Subcutaneous abdominal adipose tissue (tissue), 5 donors: ENCODE data around the gene PPP1R13L.
A peak's percentile ranks its signal among the peaks of the same experiment; 100 is the strongest.

Experiments used
- H3K27ac ChIP-seq: one replicate; pipeline ENCODE4 v1.7.0; 2013; ENCODE audit warnings: low read depth, mild to moderate bottlenecking, inconsistent platforms, low read length, moderate library complexity
- H3K27me3 ChIP-seq, 5 donors: one replicate each; pipeline ENCODE4 v1.7.0; 2013; ENCODE audit warnings: low read length in 5 of 5, inconsistent platforms in 1 of 5; ENCODE audit not compliant: control insufficient read depth in 5 of 5, insufficient read depth in 4 of 5
- H3K36me3 ChIP-seq, 5 donors: one replicate each; pipeline ENCODE4 v1.7.0; 2013; ENCODE audit warnings: low read length in 5 of 5; ENCODE audit not compliant: control insufficient read depth in 5 of 5, insufficient read depth in 5 of 5
- H3K4me1 ChIP-seq, 5 donors: one replicate each; pipeline ENCODE4 v1.7.0; 2013; ENCODE audit warnings: low read length in 5 of 5, mild to moderate bottlenecking in 3 of 5, moderate library complexity in 1 of 5; ENCODE audit not compliant: control insufficient read depth in 5 of 5, insufficient read depth in 5 of 5
- H3K4me3 ChIP-seq, 5 donors: one replicate each; pipeline ENCODE4 v1.7.0; 2013; ENCODE audit warnings: low read length in 5 of 5, low read depth in 1 of 5
- H3K9ac ChIP-seq, 5 donors: one replicate each; pipeline ENCODE4 v1.7.0; 2013; ENCODE audit warnings: low read length in 5 of 5, mild to moderate bottlenecking in 4 of 5, moderate library complexity in 3 of 5
- H3K9me3 ChIP-seq, 5 donors: one replicate each; pipeline ENCODE4 v1.7.0; 2013; ENCODE audit warnings: low read length in 5 of 5; ENCODE audit not compliant: control insufficient read depth in 5 of 5
- donor health status: healthy.
- donor health status: healthy.
- donor health status: healthy.
- donor health status: healthy.
- donor health status: healthy.

The PPP1R13L gene

DNA sequence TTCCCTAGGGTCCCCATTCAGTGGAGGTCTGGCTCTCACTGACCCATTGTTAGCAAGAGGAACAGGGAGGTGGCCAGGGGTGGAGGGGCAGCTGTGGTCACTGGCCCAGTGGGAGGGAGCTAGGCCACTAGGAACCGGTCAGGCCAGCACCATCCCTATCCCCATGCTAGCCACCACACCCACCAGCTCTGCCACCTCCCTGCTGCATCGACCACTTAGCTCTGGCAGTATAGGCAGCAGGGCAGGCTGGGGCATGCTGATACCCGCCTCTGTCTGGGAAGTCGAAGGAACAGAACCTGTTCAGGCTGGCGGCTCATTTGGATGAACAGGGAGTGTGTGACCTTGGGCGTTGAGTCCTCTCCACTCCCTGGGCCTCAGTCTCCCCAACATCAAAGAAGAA, 4.7 kb downstream of the PPP1R13L start:
- Histone ChIP-seq H3K27me3 (peaks cover 0 to 15% (median 14%) of the 10 kb centered on the region in 5 donors), H3K4me1 (peaks cover 4 to 48% (median 31%) of the 10 kb centered on the region in 5 donors), H3K9me3 (no peaks in the 10 kb centered on the region), H3K9ac (no peak overlapping the region), H3K36me3 (peaks cover 0 to 2% (median 0%) of the 10 kb centered on the region in 5 donors), H3K27ac (no peak overlapping the region), H3K4me3 (no peak overlapping the region)

DNA sequence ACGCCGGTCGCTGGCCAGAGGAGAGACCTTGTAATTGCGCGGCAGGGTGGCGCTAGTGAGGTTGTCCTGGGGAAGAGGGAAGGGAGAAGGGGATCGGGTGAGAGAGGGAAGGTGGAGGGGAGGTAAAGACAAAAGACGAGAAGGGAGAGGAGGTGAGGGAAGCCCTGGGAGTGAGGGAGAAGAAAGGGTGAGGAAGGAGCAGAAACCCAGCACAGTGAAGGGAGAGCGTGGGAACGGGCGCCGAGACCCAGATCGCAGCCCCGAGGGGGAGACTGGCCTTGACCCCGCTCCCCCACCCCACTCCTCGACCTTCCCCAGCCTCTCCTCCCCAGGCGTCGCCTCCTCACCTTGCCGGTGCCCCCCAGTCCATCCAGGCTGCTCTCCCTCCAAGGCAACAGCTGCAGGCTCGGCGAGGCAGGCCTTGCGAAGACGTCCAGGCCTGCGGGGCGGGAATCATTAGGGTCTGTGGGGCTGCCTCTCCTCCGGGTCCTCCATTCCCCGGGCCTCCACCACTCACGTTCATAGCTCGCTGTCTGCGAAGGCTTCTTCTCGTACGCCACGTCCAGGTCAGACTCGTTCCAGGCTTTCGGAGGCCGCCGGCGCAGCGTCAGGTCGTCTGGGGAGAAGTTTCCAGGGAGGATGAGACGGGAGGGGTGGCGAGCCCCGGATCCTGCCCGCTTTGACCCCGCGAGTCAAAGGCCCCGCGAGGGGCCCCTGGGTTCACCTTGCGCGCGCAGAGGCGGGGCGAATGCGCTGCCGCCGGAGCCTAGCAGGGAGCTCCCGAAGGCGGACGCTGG, 8.8 kb downstream of the PPP1R13L start:
- Histone ChIP-seq H3K4me3 (no peak overlapping the region), H3K27me3 (peaks cover 0 to 7% (median 0%) of the 10 kb centered on the region in 5 donors), H3K27ac (no peak overlapping the region), H3K4me1 (peaks cover 0 to 20% (median 10%) of the 10 kb centered on the region in 5 donors), H3K9ac (no peak overlapping the region), H3K9me3 (no peaks in the 10 kb centered on the region), H3K36me3 (peaks cover 0 to 5% (median 2%) of the 10 kb centered on the region in 5 donors)

DNA sequence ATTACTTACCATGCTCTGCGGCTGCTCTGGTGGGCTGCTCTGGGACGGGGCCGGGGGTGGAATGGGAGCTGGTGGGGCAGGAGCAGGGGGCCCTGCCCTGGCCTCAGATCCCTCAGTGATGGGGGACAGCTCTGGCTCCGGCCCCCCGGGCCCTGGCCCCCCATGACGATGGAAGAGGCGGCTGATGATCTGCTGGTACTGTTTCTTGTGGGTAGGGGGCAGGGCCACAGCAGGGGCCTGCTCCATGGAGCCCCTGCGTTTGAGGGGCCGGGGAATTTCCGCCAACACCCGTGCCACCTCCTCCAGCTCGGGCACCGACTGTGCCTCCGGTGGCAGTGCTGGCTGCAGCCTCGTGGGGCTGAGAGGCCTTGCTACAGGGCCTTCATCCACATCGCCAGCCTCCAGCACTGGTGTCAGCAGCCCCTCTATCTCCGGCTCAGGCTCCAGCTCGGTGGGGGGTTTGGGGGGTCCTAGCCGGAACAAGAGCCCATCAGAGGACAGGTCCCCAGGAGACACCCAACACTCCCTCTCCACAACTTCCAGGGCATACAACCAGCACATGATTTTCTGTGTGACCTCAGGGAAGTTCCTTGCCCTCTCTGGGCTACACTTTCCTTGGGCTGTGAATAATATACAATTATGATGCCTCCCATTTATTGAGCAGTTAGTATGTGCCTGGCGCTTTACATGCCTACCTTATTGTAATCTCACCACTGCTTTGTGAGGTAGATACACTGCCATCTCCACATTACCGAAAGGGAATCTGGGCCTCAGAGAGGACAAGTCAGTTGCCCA, 12.8 kb downstream of the PPP1R13L start:
- H3K4me1 ChIP-seq = no peaks in the 10 kb centered on the region
- H3K27me3 ChIP-seq = peaks cover 0 to 7% (median 0%) of the 10 kb centered on the region in 5 donors
- no peak overlapping the region for H3K4me3 ChIP-seq
- H3K9ac ChIP-seq = no peak overlapping the region
- no peaks in the 10 kb centered on the region for H3K9me3 ChIP-seq
- H3K27ac ChIP-seq = no peak overlapping the region
- peaks cover 0 to 5% (median 2%) of the 10 kb centered on the region in 5 donors for H3K36me3 ChIP-seq

DNA sequence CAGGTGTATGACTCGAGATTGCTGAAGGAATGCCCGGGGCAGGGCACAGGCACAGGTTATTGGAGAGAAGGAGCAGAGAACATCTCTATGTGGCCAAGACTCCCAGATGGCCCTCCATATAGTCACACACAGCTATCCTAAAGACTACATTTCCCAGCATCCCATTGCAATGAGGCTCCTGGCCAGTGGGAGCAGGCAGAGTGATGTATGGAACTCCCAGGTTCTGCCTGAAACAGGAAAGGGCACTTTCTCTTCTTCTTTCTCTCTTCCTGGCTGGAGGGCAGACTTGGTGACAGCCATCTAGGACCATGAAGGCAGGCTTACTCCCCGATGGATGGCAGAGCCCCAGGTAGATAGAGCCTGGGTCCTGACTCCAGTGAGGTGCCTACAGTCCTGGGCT, 13.5 kb downstream of the PPP1R13L start:
- Histone ChIP-seq H3K4me1 (no peaks in the 10 kb centered on the region), H3K4me3 (no peak overlapping the region), H3K27ac (no peak overlapping the region), H3K27me3 (peaks cover 0 to 7% (median 1%) of the 10 kb centered on the region in 5 donors), H3K36me3 (peaks cover 0 to 5% (median 2%) of the 10 kb centered on the region in 5 donors), H3K9ac (no peak overlapping the region), H3K9me3 (no peaks in the 10 kb centered on the region)

DNA sequence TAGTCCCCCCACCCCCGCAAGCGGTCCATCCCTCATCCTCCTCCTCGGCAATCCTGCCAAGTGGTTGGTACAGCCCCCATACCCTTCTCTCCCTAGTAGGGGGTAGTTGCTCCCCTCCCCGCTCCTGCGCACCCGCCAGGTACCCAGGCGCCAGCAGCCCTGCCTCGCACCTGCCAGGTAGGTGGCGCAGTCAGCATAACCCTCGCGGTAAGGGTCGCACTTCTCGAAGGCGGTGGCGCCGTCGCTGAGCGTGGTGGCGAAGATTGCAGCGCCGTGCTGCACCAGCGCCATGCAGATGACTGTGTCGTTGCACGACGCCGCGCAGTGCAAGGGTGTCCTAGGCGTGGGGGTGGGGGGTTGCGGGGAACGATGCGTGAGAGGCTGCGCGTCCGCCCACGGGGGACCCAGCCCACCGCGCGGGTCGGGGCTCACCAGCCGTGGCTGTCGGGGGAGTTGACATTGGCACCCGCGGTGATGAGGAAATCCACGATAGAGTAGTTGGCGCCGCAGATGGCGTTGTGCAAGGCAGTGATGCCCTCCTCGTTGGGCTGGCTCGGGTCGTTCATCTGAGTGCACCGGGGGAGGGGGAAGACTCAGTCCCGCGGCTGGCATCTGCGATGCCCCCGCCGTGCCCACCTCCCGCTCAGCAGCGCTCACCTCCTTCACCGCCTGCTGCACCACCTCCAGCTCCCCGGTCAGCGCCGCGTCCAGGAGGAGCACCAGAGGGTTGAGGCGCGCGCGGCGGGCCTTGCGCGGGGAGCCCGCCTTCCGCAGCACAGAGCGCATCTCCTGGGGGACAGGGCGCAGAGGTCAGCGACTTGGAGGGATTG, 19.3 kb downstream of the PPP1R13L start:
- peak overlapping the region in 1 of 5 donors; percentile 6 for H3K4me3 ChIP-seq
- H3K27me3 ChIP-seq = peaks cover 16 to 18% (median 17%) of the 10 kb centered on the region in 5 donors
- no peak overlapping the region for H3K9ac ChIP-seq
- H3K9me3 ChIP-seq = no peaks in the 10 kb centered on the region
- peaks cover 0 to 11% (median 6%) of the 10 kb centered on the region in 5 donors for H3K4me1 ChIP-seq
- no peak overlapping the region for H3K27ac ChIP-seq
- peaks cover 0 to 2% (median 0%) of the 10 kb centered on the region in 5 donors for H3K36me3 ChIP-seq

DNA sequence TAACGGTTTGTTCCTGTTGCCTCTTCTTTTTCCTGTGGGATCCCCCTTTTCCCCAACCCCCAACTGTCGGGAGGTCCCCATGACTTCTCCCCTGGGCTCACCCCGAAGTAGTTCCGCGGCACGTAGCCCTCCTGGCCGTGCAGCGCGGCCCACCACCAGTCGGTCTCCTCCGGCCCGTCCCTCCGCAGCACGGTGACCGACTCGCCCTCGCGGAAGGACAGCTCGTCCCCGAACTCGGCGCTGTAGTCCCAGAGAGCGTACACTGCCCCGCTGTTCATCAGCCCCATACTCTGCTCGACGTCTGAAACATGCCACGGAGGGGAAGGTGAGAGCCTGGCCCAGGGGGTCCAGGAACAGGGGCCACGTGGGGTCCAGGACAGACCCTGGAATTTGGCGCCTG, 22.4 kb downstream of the PPP1R13L start:
- Histone ChIP-seq H3K36me3 (peaks cover 0 to 2% (median 0%) of the 10 kb centered on the region in 5 donors), H3K27me3 (peaks cover 16 to 18% (median 17%) of the 10 kb centered on the region in 5 donors), H3K9me3 (no peaks in the 10 kb centered on the region), H3K4me3 (no peak overlapping the region), H3K9ac (no peak overlapping the region), H3K27ac (no peak overlapping the region), H3K4me1 (peaks cover 0 to 11% (median 6%) of the 10 kb centered on the region in 5 donors)

DNA sequence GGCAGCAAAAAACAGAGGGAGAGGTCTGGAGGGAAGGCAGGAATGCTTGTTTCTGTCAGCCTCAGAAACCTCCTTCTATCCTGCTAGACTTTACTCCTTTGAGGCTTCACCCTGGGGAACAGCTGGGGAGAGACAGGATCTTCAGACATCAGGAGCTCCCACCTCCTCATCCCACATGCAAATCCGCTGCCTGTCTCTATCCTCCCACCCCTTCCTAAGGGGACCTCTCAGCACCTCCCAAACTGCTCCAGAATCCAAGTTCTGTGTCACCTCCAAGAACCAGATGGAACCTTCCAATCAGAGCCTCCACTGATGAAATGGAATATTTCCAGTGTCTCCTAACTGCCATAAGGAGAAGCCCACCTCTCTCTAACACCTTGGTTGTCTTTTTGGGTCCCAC, 24.8 kb downstream of the PPP1R13L start:
- Histone ChIP-seq H3K9ac (no peak overlapping the region), H3K27me3 (peaks cover 4 to 5% (median 4%) of the 10 kb centered on the region in 5 donors), H3K4me1 (peaks cover 0 to 8% (median 7%) of the 10 kb centered on the region in 5 donors), H3K36me3 (peaks cover 0 to 2% (median 0%) of the 10 kb centered on the region in 5 donors), H3K27ac (no peak overlapping the region), H3K4me3 (no peak overlapping the region), H3K9me3 (no peaks in the 10 kb centered on the region)

DNA sequence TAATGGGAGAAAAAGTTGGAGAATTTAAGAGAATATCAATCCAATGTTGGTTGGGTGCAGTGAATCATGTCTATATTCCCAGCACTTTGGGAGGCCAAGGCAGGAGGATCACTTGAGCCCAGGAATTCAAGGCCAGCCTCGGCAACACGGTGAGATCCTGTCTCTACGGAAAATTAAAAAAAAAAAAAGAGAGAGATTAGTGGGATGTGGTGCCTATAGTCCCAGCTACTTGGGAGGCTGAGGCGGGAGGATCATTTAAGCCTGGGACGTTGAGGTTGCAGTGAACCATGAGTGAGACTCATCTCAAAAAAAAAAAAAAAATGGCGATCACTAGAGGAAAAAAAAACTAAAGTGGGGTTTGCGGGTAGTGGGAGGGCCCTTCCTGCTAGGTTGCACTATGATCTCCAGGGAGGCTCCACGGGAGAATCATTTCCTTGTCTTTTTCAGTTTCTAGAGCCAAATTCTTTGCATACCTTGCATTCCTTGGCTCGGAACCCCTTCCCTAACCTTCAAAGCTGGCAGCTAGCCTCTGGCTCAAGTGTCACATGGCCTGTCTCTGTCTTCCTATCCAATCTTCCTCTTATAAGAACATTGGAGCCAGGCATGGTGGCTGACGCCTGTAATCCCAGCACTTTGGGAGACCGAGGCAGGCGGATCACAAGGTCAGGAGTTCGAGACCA, 28.7 kb downstream of the PPP1R13L start:
- no peaks in the 10 kb centered on the region for H3K27me3 ChIP-seq
- no peak overlapping the region for H3K27ac ChIP-seq
- H3K4me3 ChIP-seq = no peak overlapping the region
- H3K36me3 ChIP-seq = no peaks in the 10 kb centered on the region
- H3K4me1 ChIP-seq = peaks cover 0 to 7% (median 6%) of the 10 kb centered on the region in 5 donors
- H3K9ac ChIP-seq = no peak overlapping the region
- no peaks in the 10 kb centered on the region for H3K9me3 ChIP-seq
